ENCODE measurements around the gene PAX5.

DNA sequence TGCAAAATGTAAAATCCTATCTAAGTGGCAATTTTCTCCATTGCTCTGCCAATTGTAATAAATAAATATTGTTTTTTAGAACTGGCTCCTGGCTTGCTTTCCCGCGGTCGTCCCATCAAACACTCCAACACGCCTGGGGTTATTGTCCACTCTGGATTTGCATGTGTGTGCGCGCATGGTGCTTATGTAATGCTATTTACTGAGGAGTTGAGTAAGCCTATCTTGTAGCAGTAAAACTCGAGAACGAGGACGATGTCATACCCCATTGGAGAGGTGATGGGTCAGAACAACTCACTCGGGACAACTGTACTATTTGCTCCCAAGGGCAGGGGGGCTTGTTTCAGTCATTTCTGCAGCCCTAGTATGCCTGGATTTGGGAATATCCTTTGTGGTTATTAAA is 220.9 kb downstream of the PAX5 start:
- TF ChIP-seq TAF1 (IDR thresholded peaks at IDR 0.05; ENCODE audit: low read depth) (no peak), YY1 (IDR thresholded peaks at IDR 0.05; ENCODE audit: low read depth) (no peak), NFIC (IDR thresholded peaks at IDR 0.05) (no peak), EGR1 (IDR thresholded peaks at IDR 0.05) (no peak), EP300 (IDR thresholded peaks at IDR 0.05; ENCODE audit: borderline replicate concordance) (no peak), REST (IDR thresholded peaks at IDR 0.05; ENCODE audit: low read depth) (no peak), RAD21 (IDR thresholded peaks at IDR 0.05; ENCODE audit: low read depth) (no peak), TCF12 (IDR thresholded peaks at IDR 0.05; ENCODE audit: low read depth) (no peak)
- TF ChIP-seq, protein P1, sequence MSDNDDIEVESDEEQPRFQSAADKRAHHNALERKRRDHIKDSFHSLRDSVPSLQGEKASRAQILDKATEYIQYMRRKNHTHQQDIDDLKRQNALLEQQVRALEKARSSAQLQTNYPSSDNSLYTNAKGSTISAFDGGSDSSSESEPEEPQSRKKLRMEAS (IDR thresholded peaks at IDR 0.05) = no peak
- TF ChIP-seq, protein P2, sequence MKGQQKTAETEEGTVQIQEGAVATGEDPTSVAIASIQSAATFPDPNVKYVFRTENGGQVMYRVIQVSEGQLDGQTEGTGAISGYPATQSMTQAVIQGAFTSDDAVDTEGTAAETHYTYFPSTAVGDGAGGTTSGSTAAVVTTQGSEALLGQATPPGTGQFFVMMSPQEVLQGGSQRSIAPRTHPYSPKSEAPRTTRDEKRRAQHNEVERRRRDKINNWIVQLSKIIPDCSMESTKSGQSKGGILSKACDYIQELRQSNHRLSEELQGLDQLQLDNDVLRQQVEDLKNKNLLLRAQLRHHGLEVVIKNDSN (IDR thresholded peaks at IDR 0.05) = no peak
